GM23338 (cell line): ENCODE measurements around the gene EPS8. TPM values are rescaled to one million over a fixed set of nuclear protein-coding genes. Genes with fewer than 3 reads are reported as not detected.

ENCODE experiments used
- NANOG ChIP-seq: IDR thresholded peaks from 2 replicates; pipeline ENCODE4 v1.6.1; 2016; ENCODE audit warnings: antibody characterized with exemption, borderline replicate concordance
- REST ChIP-seq: IDR thresholded peaks from one replicate; pipeline ENCODE4 v1.6.1; 2018; ENCODE audit warnings: antibody characterized with exemption; ENCODE audit not compliant: unreplicated experiment
- ZNF462 ChIP-seq: fragments of 250-450 bp; sonication (Bioruptor Pico); IDR thresholded peaks from 2 replicates; pipeline ENCODE4 v1.5.0; 2020; ENCODE audit warnings: mild to moderate bottlenecking, moderate library complexity
- polyA plus RNA-seq: library from polyadenylated mRNA; unstranded; fragments of >200 nt; fragmentation: Nextera tagmentation; extraction: Ambion mirVana; gene quantifications from 2 replicates; pipeline ENCODE4 v1.2.1, GENCODE V29; 2016
- total RNA-seq: library from RNA; depleted of rRNA; stranded (reverse); fragments of >200 nt; shearing (Covaris generic); gene quantifications from 2 replicates; pipeline ENCODE4 v1.2.3, GENCODE V29; 2014

Gene EPS8
- total and polyA plus RNA-seq, 2 experiments from 2014 or later: 3.5 to 5.4 TPM

- TF ChIP-seq REST (no peak), ZNF462 (CRISPR knock-in tag) (no peak), NANOG (no peak)
These were observed 5.0 kb upstream of the EPS8 start (continued) for GRCh38 chr12:15794196-15794595.
